ENCODE results near the gene AKIP1. TPM values are rescaled to one million over a fixed set of nuclear protein-coding genes. Genes with fewer than 3 reads are reported as not detected.

AKIP1 gene
- total RNA-seq, 1 donor from 2014 or later: 53.7 TPM

DNA sequence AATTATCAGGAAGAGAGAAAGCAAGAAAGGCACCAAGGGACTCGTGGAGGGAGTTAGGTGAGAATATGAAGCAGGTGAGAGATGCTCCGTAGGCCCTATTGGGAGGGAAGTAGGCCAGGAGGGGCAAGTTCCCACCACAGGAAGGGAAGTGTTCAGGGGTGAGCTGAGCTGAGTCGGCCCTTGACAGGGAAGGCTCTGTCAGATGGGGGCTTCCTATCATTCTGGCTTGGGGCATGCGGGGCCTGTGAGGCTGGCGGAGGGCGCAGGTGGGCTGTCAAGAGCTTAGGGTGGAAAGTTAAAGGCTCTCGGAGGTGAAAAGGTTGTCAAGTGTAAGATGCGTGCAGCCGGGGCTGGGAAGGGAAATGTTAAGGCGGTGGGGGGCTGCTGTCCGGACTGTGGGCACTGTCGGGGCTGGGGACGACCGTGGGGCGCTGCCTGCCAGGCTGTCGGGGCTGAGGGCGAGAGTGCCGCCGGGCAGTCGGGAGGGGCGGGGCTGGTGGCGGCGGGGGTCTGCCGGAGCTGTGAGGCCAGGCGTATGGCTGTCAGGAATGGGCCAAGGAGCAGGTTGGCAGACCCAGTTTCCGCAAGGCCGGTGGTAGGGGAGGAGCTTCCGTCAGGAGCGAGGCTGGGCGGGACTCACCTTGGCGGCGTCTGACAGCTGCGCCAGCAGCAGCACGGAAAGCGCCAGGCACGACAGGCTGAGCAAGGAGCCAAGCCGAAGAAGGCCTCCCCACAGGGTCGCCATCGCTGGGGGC lies 52.8 kb downstream of the AKIP1 start:
- peaks cover 29% of the 10 kb centered on the region for H3K79me2 ChIP-seq (ENCODE audit: low read depth)
- peak overlapping the region; percentile 81 for H3K4me3 ChIP-seq
- peak overlapping the region; percentile 66 for H3K27ac ChIP-seq
- H3K9ac ChIP-seq: peak overlapping the region; percentile 34
- peak overlapping the region; percentile 94 for H3K4me3 Mint-ChIP-seq
- H3K4me1 Mint-ChIP-seq: peaks cover 28% of the 10 kb centered on the region
- peak overlapping the region; percentile 96 for H3K4me2 ChIP-seq
- H3K27me3 ChIP-seq: no peaks in the 10 kb centered on the region
- no peaks in the 10 kb centered on the region for H3K36me3 Mint-ChIP-seq
- H3K9me3 ChIP-seq (ENCODE audit: low read depth): no peaks in the 10 kb centered on the region
- H2AFZ ChIP-seq (replicated peaks): peak overlapping the region; percentile 77
- peaks cover 32% of the 10 kb centered on the region for H3F3A ChIP-seq (ENCODE audit: low read depth)
- no peaks in the 10 kb centered on the region for H3K9me3 Mint-ChIP-seq
- H4K20me1 ChIP-seq (ENCODE audit: low read depth): no peaks in the 10 kb centered on the region
- no peaks in the 10 kb centered on the region for H3K27me3 Mint-ChIP-seq (ENCODE audit: insufficient read depth, low read depth)
- DNase-seq (ENCODE audit: low spot score): peak; percentile 85
- no peaks in the 10 kb centered on the region for H3K36me3 ChIP-seq
- peak overlapping the region; percentile 77 for H3K27ac Mint-ChIP-seq
- H3K4me1 ChIP-seq: peaks cover 11% of the 10 kb centered on the region
- TF ChIP-seq, protein P1, sequence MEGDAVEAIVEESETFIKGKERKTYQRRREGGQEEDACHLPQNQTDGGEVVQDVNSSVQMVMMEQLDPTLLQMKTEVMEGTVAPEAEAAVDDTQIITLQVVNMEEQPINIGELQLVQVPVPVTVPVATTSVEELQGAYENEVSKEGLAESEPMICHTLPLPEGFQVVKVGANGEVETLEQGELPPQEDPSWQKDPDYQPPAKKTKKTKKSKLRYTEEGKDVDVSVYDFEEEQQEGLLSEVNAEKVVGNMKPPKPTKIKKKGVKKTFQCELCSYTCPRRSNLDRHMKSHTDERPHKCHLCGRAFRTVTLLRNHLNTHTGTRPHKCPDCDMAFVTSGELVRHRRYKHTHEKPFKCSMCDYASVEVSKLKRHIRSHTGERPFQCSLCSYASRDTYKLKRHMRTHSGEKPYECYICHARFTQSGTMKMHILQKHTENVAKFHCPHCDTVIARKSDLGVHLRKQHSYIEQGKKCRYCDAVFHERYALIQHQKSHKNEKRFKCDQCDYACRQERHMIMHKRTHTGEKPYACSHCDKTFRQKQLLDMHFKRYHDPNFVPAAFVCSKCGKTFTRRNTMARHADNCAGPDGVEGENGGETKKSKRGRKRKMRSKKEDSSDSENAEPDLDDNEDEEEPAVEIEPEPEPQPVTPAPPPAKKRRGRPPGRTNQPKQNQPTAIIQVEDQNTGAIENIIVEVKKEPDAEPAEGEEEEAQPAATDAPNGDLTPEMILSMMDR (IDR thresholded peaks at IDR 0.05): no peak
- TF ChIP-seq EZH2 (IDR thresholded peaks at IDR 0.05) (no peak), EZH2phosphoT487 (IDR thresholded peaks at IDR 0.05) (no peak)

DNA sequence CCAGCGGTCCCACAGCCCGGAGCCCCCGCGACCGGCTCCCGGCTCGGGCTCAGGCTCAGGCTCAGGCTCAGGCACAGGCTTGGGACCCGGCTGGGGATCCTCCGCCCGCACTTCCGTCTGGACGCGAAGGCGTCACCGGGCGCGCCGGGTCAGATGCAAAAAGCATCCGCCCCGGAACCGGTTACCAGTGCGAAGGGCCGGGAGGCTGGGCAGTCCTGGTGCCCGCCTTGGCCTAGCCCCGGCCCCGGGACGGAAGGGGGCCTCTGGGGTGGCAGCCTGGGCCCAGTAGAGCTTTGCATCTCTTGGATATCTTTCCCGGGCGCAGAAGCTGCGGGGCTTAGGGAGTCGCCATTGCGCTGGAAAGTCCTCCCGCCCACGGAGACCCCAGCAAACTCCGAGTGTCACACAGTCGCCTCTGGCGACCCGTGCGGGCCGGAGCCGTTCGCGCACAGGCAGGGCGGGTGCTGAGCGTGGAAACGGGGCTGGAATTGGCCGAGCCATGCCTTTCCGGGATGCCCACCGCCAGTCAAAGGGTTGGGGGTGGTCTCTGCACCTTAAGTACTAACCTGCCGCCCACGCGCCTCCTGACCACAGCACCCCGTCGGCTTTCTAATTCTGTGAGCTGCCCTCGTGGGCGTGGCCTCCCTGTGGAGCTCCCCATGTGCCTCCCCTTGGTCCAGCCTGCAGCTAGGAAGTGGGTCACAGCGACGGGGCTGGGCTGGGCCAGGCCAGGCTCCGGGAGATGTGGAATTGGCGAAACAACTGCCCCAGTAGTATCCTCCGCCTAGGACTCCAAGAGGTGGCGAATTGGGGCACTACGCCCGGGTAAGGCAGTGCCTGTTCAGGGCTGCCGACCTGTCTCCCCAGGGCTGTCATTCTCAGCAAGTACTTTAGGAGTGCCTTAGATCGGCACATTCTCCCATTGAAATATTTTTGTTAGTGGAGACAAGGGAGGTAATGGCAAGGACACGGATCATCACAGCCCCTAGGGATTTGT lies 53.6 kb downstream of the AKIP1 start, which contains the start of gene TMEM9B:
Gene TMEM9B (minus strand): TSS at position 119 of the 997 bp plus-strand sequence. CDS start 129 bp downstream, outside the sequence.
- H3K9me3 Mint-ChIP-seq: no peaks in the 10 kb centered on the region
- peak within 1 kb of the TSS; percentile 34 for H3K9ac ChIP-seq
- peak within 1 kb of the TSS; percentile 81 for H3K4me3 ChIP-seq
- peak within 1 kb of the TSS; percentile 77 for H3K27ac Mint-ChIP-seq
- H3K4me3 Mint-ChIP-seq: peak within 1 kb of the TSS; percentile 94
- TF ChIP-seq EZH2phosphoT487 (IDR thresholded peaks at IDR 0.05) (no peak), EZH2 (IDR thresholded peaks at IDR 0.05) (no peak)
- TF ChIP-seq, protein P1 (IDR thresholded peaks at IDR 0.05): no peak
- H3K4me1 ChIP-seq: peaks cover 11% of the 10 kb centered on the region
- no peaks in the 10 kb centered on the region for H3K27me3 Mint-ChIP-seq (ENCODE audit: insufficient read depth, low read depth)
- H3K36me3 ChIP-seq: no peaks in the 10 kb centered on the region
- no peaks in the 10 kb centered on the region for H3K27me3 ChIP-seq
- H3K27ac ChIP-seq: peak within 1 kb of the TSS; percentile 66
- H3K9me3 ChIP-seq (ENCODE audit: low read depth): no peaks in the 10 kb centered on the region
- peak within 1 kb of the TSS; percentile 77 for H2AFZ ChIP-seq (replicated peaks)
- H3K79me2 ChIP-seq (ENCODE audit: low read depth): peaks cover 22% of the 10 kb centered on the region
- H3F3A ChIP-seq (ENCODE audit: low read depth): peaks cover 25% of the 10 kb centered on the region
- DNase-seq (ENCODE audit: low spot score): peak; percentile 92
- peaks cover 25% of the 10 kb centered on the region for H3K4me1 Mint-ChIP-seq
- peak within 1 kb of the TSS; percentile 96 for H3K4me2 ChIP-seq
- H3K36me3 Mint-ChIP-seq: no peaks in the 10 kb centered on the region
- no peaks in the 10 kb centered on the region for H4K20me1 ChIP-seq (ENCODE audit: low read depth)

DNA sequence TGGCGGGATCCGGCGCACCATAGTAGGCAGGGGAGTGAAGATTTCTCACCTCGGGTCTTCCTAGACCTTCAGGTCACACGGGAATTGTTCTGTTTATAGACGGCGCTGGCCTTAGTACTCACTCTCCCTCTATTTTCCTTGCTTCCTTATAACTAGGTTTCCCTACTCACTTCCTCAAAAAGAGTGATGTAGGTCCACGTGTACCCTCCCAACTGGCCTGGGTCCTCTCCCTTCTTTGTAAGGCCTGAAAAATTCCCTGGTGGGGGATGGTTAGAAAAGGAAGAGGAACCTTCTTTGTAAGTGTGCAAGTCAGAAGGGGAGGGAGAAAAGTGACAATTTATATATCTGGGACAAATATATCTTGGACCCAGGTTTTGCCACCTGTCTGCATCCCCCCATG lies 56.2 kb downstream of the AKIP1 start:
- Mint-ChIP-seq H3K27me3 (ENCODE audit: insufficient read depth, low read depth) (no peaks in the 10 kb centered on the region), H3K9me3 (no peaks in the 10 kb centered on the region), H3K27ac (no peak overlapping the region), H3K36me3 (no peaks in the 10 kb centered on the region), H3K4me3 (no peak overlapping the region), H3K4me1 (peaks cover 23% of the 10 kb centered on the region)
- TF ChIP-seq EZH2phosphoT487 (IDR thresholded peaks at IDR 0.05): no peak
- TF ChIP-seq EZH2 (IDR thresholded peaks at IDR 0.05): no peak
- TF ChIP-seq, protein P1 (IDR thresholded peaks at IDR 0.05): no peak
- Histone ChIP-seq H3K79me2 (ENCODE audit: low read depth) (peaks cover 15% of the 10 kb centered on the region), H3K4me1 (peaks cover 11% of the 10 kb centered on the region), H3K27ac (no peak overlapping the region), H2AFZ (replicated peaks) (no peak overlapping the region), H4K20me1 (ENCODE audit: low read depth) (no peaks in the 10 kb centered on the region), H3K4me2 (no peak overlapping the region), H3K9me3 (ENCODE audit: low read depth) (no peaks in the 10 kb centered on the region), H3K27me3 (no peaks in the 10 kb centered on the region), H3F3A (ENCODE audit: low read depth) (peaks cover 22% of the 10 kb centered on the region), H3K36me3 (no peaks in the 10 kb centered on the region), H3K4me3 (no peak overlapping the region), H3K9ac (no peak overlapping the region)
- no peak for DNase-seq (ENCODE audit: low spot score)

Small RNAs within 50 kb of the gene (small RNA-seq; reads per million reads assigned to genes)
- not detected for gene RF00019

Other genes with a start within 250 kb of the AKIP1 start
- gene TRIM66, start 228.5 kb upstream of the AKIP1 start, total RNA-seq (ENCODE audit: low replicate concordance): 0.95 and 3.6 TPM in 2 replicates
- 1,116 and 1,250 TPM in 2 replicates for gene RPL27A, start 228.4 kb upstream of the AKIP1 start, total RNA-seq (ENCODE audit: low replicate concordance)
- gene C11orf16, start 21.8 kb downstream of the AKIP1 start, total RNA-seq (ENCODE audit: low replicate concordance): not detected in 2 replicates
- not detected in 2 replicates for gene ASCL3, start 31.8 kb downstream of the AKIP1 start, total RNA-seq (ENCODE audit: low replicate concordance)
- 16.0 and 17.6 TPM in 2 replicates for gene TMEM9B, start 53.3 kb downstream of the AKIP1 start, total RNA-seq (ENCODE audit: low replicate concordance)
- gene NRIP3, start 92.8 kb downstream of the AKIP1 start, total RNA-seq (ENCODE audit: low replicate concordance): 38.1 and 42.7 TPM in 2 replicates
- 21.2 and 42.1 TPM in 2 replicates for gene SCUBE2, start 180.4 kb downstream of the AKIP1 start, total RNA-seq (ENCODE audit: low replicate concordance)